MCF 10A (cell line): Measurements from ENCODE around the gene SECTM1. TPM values are rescaled to one million over a fixed set of nuclear protein-coding genes. Genes with fewer than 3 reads are reported as not detected.

Experiments used
- BruUV-seq: library from RNA; stranded (reverse); fragments of 400-500 nt; replicated peaks from 2 replicates; lab custom pipeline; 2021; lab: Mats Ljungman, UMichigan
- CTCF ChIA-PET: fragments of 300-600 bp; sonication (Branson Sonifier 250); formaldehyde crosslinking; extraction: SDS; loops from one replicate; lab custom pipeline; 2021; ENCODE audit warnings: antibody characterized with exemption, inconsistent platforms; lab: Yijun Ruan, JAX
- POLR2A ChIA-PET: fragments of 300-600, 350-650 bp; sonication (Branson Sonifier 250); formaldehyde crosslinking; extraction: SDS; loops from one replicate; lab custom pipeline; 2020; ENCODE audit warnings: antibody characterized with exemption, inconsistent platforms; lab: Yijun Ruan, JAX
- DNase-seq: peaks from one replicate; pipeline ENCODE4 v3.0.0-alpha.2; 2018; ENCODE audit not compliant: unreplicated experiment
- H3K27ac Mint-ChIP-seq: one replicate; pipeline ENCODE4 v1.8.0; 2022; ENCODE audit warnings: mild to moderate bottlenecking, low read depth, mixed read lengths; ENCODE audit not compliant: unreplicated experiment
- H3K27me3 Mint-ChIP-seq: one replicate; pipeline ENCODE4 v1.8.0; 2022; ENCODE audit warnings: mixed read lengths; ENCODE audit not compliant: insufficient read depth, unreplicated experiment
- H3K36me3 Mint-ChIP-seq: one replicate; pipeline ENCODE4 v1.8.0; 2022; ENCODE audit warnings: mild to moderate bottlenecking, moderate library complexity, mixed read lengths; ENCODE audit not compliant: insufficient read depth, unreplicated experiment
- H3K4me1 Mint-ChIP-seq: one replicate; pipeline ENCODE4 v1.8.0; 2022; ENCODE audit warnings: mixed read lengths; ENCODE audit not compliant: insufficient read depth, unreplicated experiment
- H3K4me3 Mint-ChIP-seq: one replicate; pipeline ENCODE4 v1.8.0; 2022; ENCODE audit warnings: mild to moderate bottlenecking, moderate library complexity, mixed read lengths; ENCODE audit not compliant: unreplicated experiment
- H3K9me3 Mint-ChIP-seq: one replicate; pipeline ENCODE4 v1.8.0; 2022; ENCODE audit warnings: mixed read lengths; ENCODE audit not compliant: unreplicated experiment
- CTCF ChIP-seq: fragments of 200-600 bp; IDR thresholded peaks from one replicate; pipeline ENCODE4 v1.8.0; 2022; ENCODE audit warnings: antibody characterized with exemption, mild to moderate bottlenecking; ENCODE audit not compliant: unreplicated experiment
- intact Hi-C: fragments of 100-400 bp; cut with micrococcal nuclease; formaldehyde crosslinking; loops from 2 replicates; pipeline ENCODE4 v1.14.1; 2022
- total RNA-seq: library from RNA; stranded (reverse); gene quantifications from 2 replicates; pipeline ENCODE4 v1.2.3, GENCODE V29; 2022

SECTM1 gene
- total RNA-seq, 1 experiment from 2014 or later, result 13.4 TPM

GRCh38 chr17:82323514-82324234 lies 9.9 kb downstream of the SECTM1 start:
- Mint-ChIP-seq H3K27me3 (no peaks in the 10 kb centered on the region), H3K27ac (no peak overlapping the region), H3K4me3 (no peak overlapping the region), H3K9me3 (no peaks in the 10 kb centered on the region), H3K36me3 (no peaks in the 10 kb centered on the region), H3K4me1 (no peaks in the 10 kb centered on the region)
- ChIA-PET POLR2A (interaction anchor here (1.4 kb wide), 1 partner anchor 25 kb away, joined by 3 read pairs; no protein-coding TSS in a partner anchor), CTCF (interaction anchor here (0.6 to 1.0 kb wide), 2 partner anchors 111 to 118 kb away, joined by 3 read pairs; no protein-coding TSS in a partner anchor)
- intact Hi-C loops, result loop anchor here (5.0 kb wide), 1 partner anchor 81 kb away; no protein-coding TSS in a partner anchor
- TF ChIP-seq CTCF, result no peak
- no peak for DNase-seq
- BruUV-seq, result no TSS peak

GRCh38 chr17:82322526-82323453 lies 10.8 kb downstream of the SECTM1 start:
- no peaks in the 10 kb centered on the region for H3K36me3 Mint-ChIP-seq
- BruUV-seq, result no TSS peak
- H3K27me3 Mint-ChIP-seq, result no peaks in the 10 kb centered on the region
- no peak overlapping the region for H3K4me3 Mint-ChIP-seq
- no peak overlapping the region for H3K27ac Mint-ChIP-seq
- ChIA-PET CTCF (interaction anchor here (0.6 to 1.0 kb wide), 3 partner anchors 24 to 117 kb away, joined by 3 read pairs; no protein-coding TSS in a partner anchor), POLR2A (interaction anchor here (1.4 kb wide), 1 partner anchor 24 kb away, joined by 3 read pairs; no protein-coding TSS in a partner anchor)
- no peaks in the 10 kb centered on the region for H3K4me1 Mint-ChIP-seq
- no peaks in the 10 kb centered on the region for H3K9me3 Mint-ChIP-seq
- no peak for TF ChIP-seq CTCF
- intact Hi-C loops, result loop anchor here (5.0 kb wide), 1 partner anchor 80 kb away; no protein-coding TSS in a partner anchor
- DNase-seq, result no peak

GRCh38 chr17:82321947-82322466 lies 11.6 kb downstream of the SECTM1 start:
- Mint-ChIP-seq H3K27me3 (no peaks in the 10 kb centered on the region), H3K36me3 (no peaks in the 10 kb centered on the region), H3K27ac (no peak overlapping the region), H3K4me3 (no peak overlapping the region), H3K4me1 (no peaks in the 10 kb centered on the region), H3K9me3 (no peaks in the 10 kb centered on the region)
- ChIA-PET POLR2A (interaction anchor here (0.6 to 1.4 kb wide), 3 partner anchors 23 to 81 kb away, joined by 3 to 5 read pairs (median 3); no protein-coding TSS in a partner anchor), CTCF (interaction anchor here (0.7 kb wide), 1 partner anchor 23 kb away, joined by 3 read pairs; no protein-coding TSS in a partner anchor)
- intact Hi-C loops, result loop anchor here (5.0 kb wide), 1 partner anchor 80 kb away; no protein-coding TSS in a partner anchor
- no TSS peak for BruUV-seq
- no peak for TF ChIP-seq CTCF
- no peak for DNase-seq
